ENCODE data around the gene SERPINB10.

The SERPINB10 gene

DNA sequence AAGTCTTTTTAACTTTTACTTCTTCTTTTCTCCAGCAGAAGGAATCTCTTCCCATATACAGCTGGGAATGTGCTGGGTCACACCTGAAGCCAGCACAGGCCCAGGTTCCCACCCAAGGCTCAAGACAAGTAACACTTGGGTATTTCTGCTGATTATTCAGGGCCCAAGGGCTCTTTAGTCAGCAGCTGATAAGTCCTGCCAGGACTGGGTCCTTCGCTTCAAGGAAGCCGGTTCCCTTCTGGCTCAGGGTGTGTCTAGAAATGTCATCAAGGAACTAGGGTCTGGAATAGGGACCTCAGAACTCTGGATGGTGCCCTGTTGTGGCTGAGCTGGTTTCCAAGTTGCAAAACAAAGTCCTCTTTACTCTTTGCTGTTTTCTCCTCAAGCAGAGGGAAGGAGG is 47.2 kb upstream of the SERPINB10 start (continued):
- TF ChIP-seq ZNF785 (tag by site-specific recombination; IDR thresholded peaks at IDR 0.05) (no peak), SETDB1 (IDR thresholded peaks at IDR 0.05; ENCODE audit: insufficient read length, low read length) (no peak), ZNF132 (tag by site-specific recombination; IDR thresholded peaks at IDR 0.05; ENCODE audit: borderline replicate concordance) (no peak)
- TF ChIP-seq, protein P1, sequence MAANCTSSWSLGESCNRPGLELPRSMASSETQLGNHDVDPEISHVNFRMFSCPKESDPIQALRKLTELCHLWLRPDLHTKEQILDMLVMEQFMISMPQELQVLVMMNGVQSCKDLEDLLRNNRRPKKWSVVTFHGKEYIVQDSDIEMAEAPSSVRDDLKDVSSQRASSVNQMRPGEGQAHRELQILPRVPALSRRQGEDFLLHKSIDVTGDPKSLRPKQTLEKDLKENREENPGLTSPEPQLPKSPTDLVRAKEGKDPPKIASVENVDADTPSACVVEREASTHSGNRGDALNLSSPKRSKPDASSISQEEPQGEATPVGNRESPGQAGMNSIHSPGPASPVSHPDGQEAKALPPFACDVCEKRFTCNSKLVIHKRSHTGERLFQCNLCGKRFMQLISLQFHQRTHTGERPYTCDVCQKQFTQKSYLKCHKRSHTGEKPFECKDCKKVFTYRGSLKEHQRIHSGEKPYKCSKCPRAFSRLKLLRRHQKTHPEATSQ (tag by site-specific recombination; IDR thresholded peaks at IDR 0.05) = no peak

- H3K9me3 ChIP-seq (ENCODE audit: control insufficient read depth, insufficient read depth, low read depth, low read length) = no peaks in the 10 kb centered on the region
- ChIA-PET POLR2A (no interaction called here), CTCF (interaction anchor here (1.1 to 1.6 kb wide), 5 partner anchors 11 to 350 kb away, joined by 3 to 6 read pairs (median 4); no protein-coding TSS in a partner anchor)
- H3K4me1 ChIP-seq (ENCODE audit: control insufficient read depth, insufficient read depth, low read length) = no peaks in the 10 kb centered on the region
- no peaks in the 10 kb centered on the region for H3K36me3 ChIP-seq (ENCODE audit: control insufficient read depth in 2 of 2, insufficient read depth in 1 of 2, low read length in 2 of 2)
- TF ChIP-seq ZNF24 (tag by site-specific recombination; IDR thresholded peaks at IDR 0.05) (no peak), ZNF513 (tag by site-specific recombination; IDR thresholded peaks at IDR 0.05) (no peak), ZNF184 (tag by site-specific recombination; IDR thresholded peaks at IDR 0.05) (no peak), ZNF214 (tag by site-specific recombination; IDR thresholded peaks at IDR 0.05; ENCODE audit: borderline replicate concordance) (no peak), ZNF2 (tag by site-specific recombination; IDR thresholded peaks at IDR 0.05) (no peak), ZBTB11 (tag by site-specific recombination; conservative IDR thresholded peaks at IDR 0.05; ENCODE audit: low read depth) (no peak)
- TF ChIP-seq, protein P2, sequence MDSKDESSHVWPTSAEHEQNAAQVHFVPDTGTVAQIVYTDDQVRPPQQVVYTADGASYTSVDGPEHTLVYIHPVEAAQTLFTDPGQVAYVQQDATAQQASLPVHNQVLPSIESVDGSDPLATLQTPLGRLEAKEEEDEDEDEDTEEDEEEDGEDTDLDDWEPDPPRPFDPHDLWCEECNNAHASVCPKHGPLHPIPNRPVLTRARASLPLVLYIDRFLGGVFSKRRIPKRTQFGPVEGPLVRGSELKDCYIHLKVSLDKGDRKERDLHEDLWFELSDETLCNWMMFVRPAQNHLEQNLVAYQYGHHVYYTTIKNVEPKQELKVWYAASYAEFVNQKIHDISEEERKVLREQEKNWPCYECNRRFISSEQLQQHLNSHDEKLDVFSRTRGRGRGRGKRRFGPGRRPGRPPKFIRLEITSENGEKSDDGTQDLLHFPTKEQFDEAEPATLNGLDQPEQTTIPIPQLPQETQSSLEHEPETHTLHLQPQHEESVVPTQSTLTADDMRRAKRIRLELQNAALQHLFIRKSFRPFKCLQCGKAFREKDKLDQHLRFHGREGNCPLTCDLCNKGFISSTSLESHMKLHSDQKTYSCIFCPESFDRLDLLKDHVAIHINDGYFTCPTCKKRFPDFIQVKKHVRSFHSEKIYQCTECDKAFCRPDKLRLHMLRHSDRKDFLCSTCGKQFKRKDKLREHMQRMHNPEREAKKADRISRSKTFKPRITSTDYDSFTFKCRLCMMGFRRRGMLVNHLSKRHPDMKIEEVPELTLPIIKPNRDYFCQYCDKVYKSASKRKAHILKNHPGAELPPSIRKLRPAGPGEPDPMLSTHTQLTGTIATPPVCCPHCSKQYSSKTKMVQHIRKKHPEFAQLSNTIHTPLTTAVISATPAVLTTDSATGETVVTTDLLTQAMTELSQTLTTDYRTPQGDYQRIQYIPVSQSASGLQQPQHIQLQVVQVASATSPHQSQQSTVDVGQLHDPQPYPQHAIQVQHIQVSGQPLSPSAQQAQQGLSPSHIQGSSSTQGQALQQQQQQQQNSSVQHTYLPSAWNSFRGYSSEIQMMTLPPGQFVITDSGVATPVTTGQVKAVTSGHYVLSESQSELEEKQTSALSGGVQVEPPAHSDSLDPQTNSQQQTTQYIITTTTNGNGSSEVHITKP (tag by site-specific recombination; IDR thresholded peaks at IDR 0.05) = no peak
- no peak overlapping the region for H3K27ac ChIP-seq (ENCODE audit: extremely low read depth, low read depth, low read length)
- no peak overlapping the region for H3K4me3 ChIP-seq (ENCODE audit: low read depth, low read length)
Measured at GRCh38 chr18:63867368-63868125, 40.2 kb upstream of the SERPINB10 start.

DNA sequence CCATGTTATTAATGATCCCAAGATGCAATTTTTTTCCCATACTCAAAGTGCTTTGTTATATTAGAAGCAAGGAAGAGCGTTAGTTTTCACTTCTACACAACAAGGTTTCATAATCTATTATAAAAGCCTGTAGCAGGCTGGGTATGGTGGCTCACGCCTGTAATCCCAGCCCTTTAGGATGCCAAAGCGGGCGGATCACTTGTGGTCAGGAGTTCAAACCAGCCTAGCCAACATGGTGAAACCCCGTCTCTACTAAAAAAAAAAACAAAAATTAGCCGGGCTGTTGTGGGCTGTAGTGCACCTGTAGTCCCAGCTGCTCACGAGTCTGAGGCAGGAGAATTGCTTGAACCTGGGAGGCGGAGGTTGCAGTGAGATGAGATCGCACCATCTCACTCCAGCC is 39.2 kb upstream of the SERPINB10 start:
- H3K4me1 ChIP-seq (ENCODE audit: control insufficient read depth, insufficient read depth, low read length) = no peaks in the 10 kb centered on the region
- no peak overlapping the region for H3K27ac ChIP-seq (ENCODE audit: extremely low read depth, low read depth, low read length)
- ChIA-PET POLR2A (no interaction called here), CTCF (no interaction called here)
- no peaks in the 10 kb centered on the region for H3K9me3 ChIP-seq (ENCODE audit: control insufficient read depth, insufficient read depth, low read depth, low read length)
- H3K4me3 ChIP-seq (ENCODE audit: low read depth, low read length) = no peak overlapping the region
- H3K36me3 ChIP-seq (ENCODE audit: control insufficient read depth in 2 of 2, insufficient read depth in 1 of 2, low read length in 2 of 2) = no peaks in the 10 kb centered on the region
- TF ChIP-seq GLI4 (tag by site-specific recombination; IDR thresholded peaks at IDR 0.05) = no peak
- TF ChIP-seq, protein P1 (tag by site-specific recombination; IDR thresholded peaks at IDR 0.05) = no peak
- TF ChIP-seq ZNF280D (tag by site-specific recombination; IDR thresholded peaks at IDR 0.05) = no peak
- TF ChIP-seq EGR2 (tag by site-specific recombination; IDR thresholded peaks at IDR 0.05; ENCODE audit: low read depth) = no peak

Measured in HEK293 (cell line).